ENCODE data around the gene FAM83F.
A peak's percentile ranks its signal among the peaks of the same experiment; 100 is the strongest.
"Not testable (repeated sequence)": the region's sequence is repeated elsewhere in the genome, so short reads cannot be mapped to it uniquely, and the experiment has no call there.

Gene FAM83F

GRCh38 chr22:39994566-39995392 lies at the start of gene FAM83F:
FAM83F (plus strand) TSS chr22:39994954; CDS start chr22:39995043, 89 bp downstream.
- DNase-seq (ENCODE audit: low spot score), result no peak

GRCh38 chr22:39946126-39946502 lies 48.6 kb upstream of the FAM83F start:
- DNase-seq (ENCODE audit: low spot score), result no peak

- no peak for DNase-seq (ENCODE audit: low spot score)
These were observed 48.1 kb upstream of the FAM83F start for GRCh38 chr22:39946503-39947219.

GRCh38 chr22:39947220-39948216 lies 47.2 kb upstream of the FAM83F start:
- no peak for DNase-seq (ENCODE audit: low spot score)

GRCh38 chr22:39949964-39950737 lies 44.6 kb upstream of the FAM83F start:
- DNase-seq (ENCODE audit: low spot score), result no peak

GRCh38 chr22:39951603-39952293 lies 43.0 kb upstream of the FAM83F start:
- not testable (repeated sequence) for DNase-seq (ENCODE audit: low spot score)

GRCh38 chr22:39952347-39952746 lies 42.4 kb upstream of the FAM83F start:
- no peak for DNase-seq (ENCODE audit: low spot score)

- DNase-seq (ENCODE audit: low spot score), result no peak
These were observed 41.7 kb upstream of the FAM83F start for GRCh38 chr22:39953101-39953500.

GRCh38 chr22:39954584-39955055 lies 40.1 kb upstream of the FAM83F start:
- peak; percentile 52 for DNase-seq (ENCODE audit: low spot score)

GRCh38 chr22:39955675-39956074 lies 39.1 kb upstream of the FAM83F start:
- DNase-seq (ENCODE audit: low spot score), result no peak

- DNase-seq (ENCODE audit: low spot score), result no peak
These were observed 37.7 kb upstream of the FAM83F start for GRCh38 chr22:39956932-39957664.

- DNase-seq (ENCODE audit: low spot score), result no peak
These were observed 36.6 kb upstream of the FAM83F start for GRCh38 chr22:39958009-39958711.

- DNase-seq (ENCODE audit: low spot score), result no peak
These were observed 35.7 kb upstream of the FAM83F start for GRCh38 chr22:39958949-39959639.

GRCh38 chr22:39959640-39960447 lies 34.9 kb upstream of the FAM83F start, which contains the start of gene TMA7B:
TMA7B (plus strand) TSS chr22:39960397; CDS start chr22:39964375, 3,978 bp downstream.
- DNase-seq (ENCODE audit: low spot score), result peak; percentile 47

GRCh38 chr22:39960791-39961746 lies 33.7 kb upstream of the FAM83F start:
- peak; percentile 55 for DNase-seq (ENCODE audit: low spot score)

- no peak for DNase-seq (ENCODE audit: low spot score)
These were observed 32.7 kb upstream of the FAM83F start for GRCh38 chr22:39962071-39962470.

Data from AG08396 (cell line).